ENCODE data around the gene IL15. TPM values are rescaled to one million over a fixed set of nuclear protein-coding genes. Genes with fewer than 3 reads are reported as not detected.

Gene IL15
- total RNA-seq, 1 donor from 2014 or later, result 11.5 TPM

- Histone ChIP-seq H3K36me3 (no peaks in the 10 kb centered on the region), H3K9me3 (no peaks in the 10 kb centered on the region), H3K4me1 (peaks cover 11% of the 10 kb centered on the region), H3K4me3 (no peak overlapping the region), H3K27ac (no peak overlapping the region), H3K27me3 (no peaks in the 10 kb centered on the region)
- intact Hi-C loops (cut with DNase I), result no loop called here
- no peak for DNase-seq (ENCODE audit: extremely low spot score in 2 of 2)
- no peak for TF ChIP-seq CTCF (IDR thresholded peaks at IDR 0.05)
- no peak for TF ChIP-seq POLR2AphosphoS5 (IDR thresholded peaks at IDR 0.05; ENCODE audit: insufficient read depth in 1 of 2, low read depth in 1 of 2)
- TF ChIP-seq POLR2A (IDR thresholded peaks at IDR 0.05), result no peak
These were observed 17.7 kb downstream of the IL15 start for GRCh38 chr4:141654098-141654497.

- Histone ChIP-seq H3K36me3 (no peaks in the 10 kb centered on the region), H3K27me3 (no peaks in the 10 kb centered on the region), H3K4me3 (no peak overlapping the region), H3K9me3 (no peaks in the 10 kb centered on the region), H3K27ac (no peak overlapping the region), H3K4me1 (peaks cover 11% of the 10 kb centered on the region)
- no peak for DNase-seq (ENCODE audit: extremely low spot score in 2 of 2)
- TF ChIP-seq POLR2A (IDR thresholded peaks at IDR 0.05) (no peak), POLR2AphosphoS5 (IDR thresholded peaks at IDR 0.05; ENCODE audit: insufficient read depth in 1 of 2, low read depth in 1 of 2) (no peak), CTCF (IDR thresholded peaks at IDR 0.05) (no peak)
- intact Hi-C loops (cut with DNase I), result no loop called here
These were observed 19.6 kb downstream of the IL15 start for GRCh38 chr4:141656031-141656430.

GRCh38 chr4:141657550-141658250, 21.3 kb downstream of the IL15 start:
- Histone ChIP-seq H3K27ac (no peak overlapping the region), H3K4me3 (no peak overlapping the region), H3K36me3 (no peaks in the 10 kb centered on the region), H3K9me3 (no peaks in the 10 kb centered on the region), H3K4me1 (peaks cover 6% of the 10 kb centered on the region), H3K27me3 (no peaks in the 10 kb centered on the region)
- TF ChIP-seq POLR2A (IDR thresholded peaks at IDR 0.05), result no peak
- no peak for TF ChIP-seq CTCF (IDR thresholded peaks at IDR 0.05)
- TF ChIP-seq POLR2AphosphoS5 (IDR thresholded peaks at IDR 0.05; ENCODE audit: insufficient read depth in 1 of 2, low read depth in 1 of 2), result no peak
- intact Hi-C loops (cut with DNase I), result no loop called here
- DNase-seq (ENCODE audit: extremely low spot score in 2 of 2), result no peak

GRCh38 chr4:141658309-141658708, 21.9 kb downstream of the IL15 start:
- peaks cover 6% of the 10 kb centered on the region for H3K4me1 ChIP-seq
- TF ChIP-seq POLR2AphosphoS5 (IDR thresholded peaks at IDR 0.05; ENCODE audit: insufficient read depth in 1 of 2, low read depth in 1 of 2), result no peak
- no peak for TF ChIP-seq POLR2A (IDR thresholded peaks at IDR 0.05)
- TF ChIP-seq CTCF (IDR thresholded peaks at IDR 0.05), result no peak
- intact Hi-C loops (cut with DNase I), result no loop called here
- H3K36me3 ChIP-seq, result no peaks in the 10 kb centered on the region
- no peak for DNase-seq (ENCODE audit: extremely low spot score in 2 of 2)
- H3K4me3 ChIP-seq, result no peak overlapping the region
- H3K27me3 ChIP-seq, result no peaks in the 10 kb centered on the region
- no peak overlapping the region for H3K27ac ChIP-seq
- no peaks in the 10 kb centered on the region for H3K9me3 ChIP-seq

- TF ChIP-seq POLR2AphosphoS5 (IDR thresholded peaks at IDR 0.05; ENCODE audit: insufficient read depth in 1 of 2, low read depth in 1 of 2), result no peak
- TF ChIP-seq CTCF (IDR thresholded peaks at IDR 0.05), result no peak
- no peak for TF ChIP-seq POLR2A (IDR thresholded peaks at IDR 0.05)
- Histone ChIP-seq H3K36me3 (no peaks in the 10 kb centered on the region), H3K4me1 (peaks cover 6% of the 10 kb centered on the region), H3K9me3 (no peaks in the 10 kb centered on the region), H3K27me3 (no peaks in the 10 kb centered on the region), H3K4me3 (no peak overlapping the region), H3K27ac (no peak overlapping the region)
- no peak for DNase-seq (ENCODE audit: extremely low spot score in 2 of 2)
- intact Hi-C loops (cut with DNase I), result no loop called here
These were observed 23.2 kb downstream of the IL15 start for GRCh38 chr4:141659539-141659938.
